ENCODE data around the gene TRMT61A.

The TRMT61A gene

GRCh38 chr14:103574707-103575285 lies 45.8 kb downstream of the TRMT61A start:
- Histone ChIP-seq H3K4me1 (ENCODE audit: insufficient read depth, low read length) (peaks cover 13% of the 10 kb centered on the region), H3K4me3 (ENCODE audit: low read length) (no peak overlapping the region), H2AFZ (ENCODE audit: low read depth, low read length) (no peak overlapping the region), H3K9me3 (ENCODE audit: low read length) (no peaks in the 10 kb centered on the region), H3K36me3 (ENCODE audit: insufficient read depth, low read length) (peaks cover 46% of the 10 kb centered on the region), H3K27me3 (ENCODE audit: insufficient read depth, low read length) (no peaks in the 10 kb centered on the region)

DNA sequence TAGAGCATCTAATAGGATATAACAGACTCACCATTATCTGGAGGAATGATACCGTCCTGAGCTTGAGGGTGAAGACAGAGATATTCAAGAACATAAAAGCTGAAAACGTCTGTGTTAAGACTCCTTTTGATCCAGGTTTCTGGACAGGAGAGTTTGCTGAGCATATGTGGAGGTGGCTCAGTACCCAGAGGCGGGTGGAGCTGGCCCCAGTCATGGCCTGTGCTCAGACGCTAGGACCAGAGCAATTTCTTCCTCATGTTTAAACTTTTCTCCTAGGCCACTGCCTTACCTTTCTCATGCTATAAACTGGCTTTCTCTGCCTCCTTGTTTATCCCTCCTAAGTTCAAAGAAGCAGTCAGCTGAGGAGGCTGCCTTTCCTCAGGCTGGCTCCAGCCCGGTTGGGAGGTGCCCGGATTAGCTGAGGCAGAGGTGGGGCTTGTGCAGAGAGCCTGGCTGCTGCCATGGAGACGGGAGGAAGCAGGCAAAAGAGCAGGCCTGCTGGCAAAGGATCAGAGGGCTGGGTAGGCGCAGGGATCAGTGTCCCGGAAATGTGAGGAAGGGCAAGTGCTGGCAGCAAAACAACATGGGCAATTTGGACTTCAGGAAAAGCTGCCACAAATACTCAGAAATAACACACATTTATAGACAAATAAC lies 47.5 kb downstream of the TRMT61A start:
- Histone ChIP-seq H3K36me3 (ENCODE audit: insufficient read depth, low read length) (peaks cover 53% of the 10 kb centered on the region), H3K9me3 (ENCODE audit: low read length) (no peaks in the 10 kb centered on the region), H3K4me3 (ENCODE audit: low read length) (no peak overlapping the region), H3K27me3 (ENCODE audit: insufficient read depth, low read length) (no peaks in the 10 kb centered on the region), H2AFZ (ENCODE audit: low read depth, low read length) (no peak overlapping the region), H3K4me1 (ENCODE audit: insufficient read depth, low read length) (peaks cover 13% of the 10 kb centered on the region)

GRCh38 chr14:103578401-103579075 lies 49.5 kb downstream of the TRMT61A start:
- Histone ChIP-seq H3K4me3 (ENCODE audit: low read length) (no peak overlapping the region), H3K27me3 (ENCODE audit: insufficient read depth, low read length) (no peaks in the 10 kb centered on the region), H3K4me1 (ENCODE audit: insufficient read depth, low read length) (peaks cover 13% of the 10 kb centered on the region), H2AFZ (ENCODE audit: low read depth, low read length) (no peak overlapping the region), H3K9me3 (ENCODE audit: low read length) (peaks cover 3% of the 10 kb centered on the region), H3K36me3 (ENCODE audit: insufficient read depth, low read length) (peaks cover 59% of the 10 kb centered on the region)

GRCh38 chr14:103581206-103581605 lies 52.2 kb downstream of the TRMT61A start:
- Histone ChIP-seq H3K4me1 (ENCODE audit: insufficient read depth, low read length) (peaks cover 11% of the 10 kb centered on the region), H2AFZ (ENCODE audit: low read depth, low read length) (no peak overlapping the region), H3K9me3 (ENCODE audit: low read length) (peaks cover 3% of the 10 kb centered on the region), H3K27me3 (ENCODE audit: insufficient read depth, low read length) (no peaks in the 10 kb centered on the region), H3K36me3 (ENCODE audit: insufficient read depth, low read length) (peaks cover 43% of the 10 kb centered on the region), H3K4me3 (ENCODE audit: low read length) (no peak overlapping the region)

DNA sequence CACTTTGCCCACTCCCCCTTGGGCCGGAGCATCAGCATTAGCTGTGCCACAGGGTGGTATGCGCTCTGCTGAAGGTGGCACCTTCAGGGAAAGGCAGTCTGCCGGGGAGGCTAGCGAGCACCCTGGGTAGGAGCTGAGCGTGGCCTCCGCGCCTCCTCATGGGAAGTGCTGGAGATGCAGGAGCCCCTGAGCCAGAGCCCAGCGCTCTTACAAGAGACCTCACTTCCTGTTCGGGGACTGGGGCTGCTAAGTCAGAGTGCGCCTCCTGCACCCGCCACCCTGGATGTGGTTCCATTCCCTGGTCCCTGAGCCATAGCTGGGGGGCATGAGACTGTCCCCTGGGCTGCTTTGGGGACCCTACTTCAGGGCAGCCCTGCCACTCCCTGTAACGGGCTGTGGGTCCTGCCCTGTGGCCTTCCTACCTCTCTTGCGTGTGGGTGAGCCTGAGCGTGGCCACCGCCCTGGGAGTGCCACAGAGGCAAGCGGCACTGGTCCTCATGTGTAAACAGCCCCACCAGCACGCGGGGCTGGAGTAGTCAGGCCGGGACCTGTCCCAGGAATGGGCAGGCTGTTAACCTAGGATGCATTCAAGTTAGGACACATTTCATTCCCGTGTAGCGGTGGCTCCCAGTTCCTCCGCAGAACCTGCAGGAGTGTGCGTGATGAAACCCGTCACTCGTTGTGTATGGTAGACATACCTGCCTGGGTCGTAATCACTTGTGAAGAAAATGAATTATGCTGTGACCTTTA lies 53.1 kb downstream of the TRMT61A start:
- no peak overlapping the region for H3K4me3 ChIP-seq (ENCODE audit: low read length)
- no peaks in the 10 kb centered on the region for H3K27me3 ChIP-seq (ENCODE audit: insufficient read depth, low read length)
- peaks cover 3% of the 10 kb centered on the region for H3K9me3 ChIP-seq (ENCODE audit: low read length)
- H3K36me3 ChIP-seq (ENCODE audit: insufficient read depth, low read length) = peaks cover 46% of the 10 kb centered on the region
- H3K4me1 ChIP-seq (ENCODE audit: insufficient read depth, low read length) = peaks cover 2% of the 10 kb centered on the region
- no peak overlapping the region for H2AFZ ChIP-seq (ENCODE audit: low read depth, low read length)

DNA sequence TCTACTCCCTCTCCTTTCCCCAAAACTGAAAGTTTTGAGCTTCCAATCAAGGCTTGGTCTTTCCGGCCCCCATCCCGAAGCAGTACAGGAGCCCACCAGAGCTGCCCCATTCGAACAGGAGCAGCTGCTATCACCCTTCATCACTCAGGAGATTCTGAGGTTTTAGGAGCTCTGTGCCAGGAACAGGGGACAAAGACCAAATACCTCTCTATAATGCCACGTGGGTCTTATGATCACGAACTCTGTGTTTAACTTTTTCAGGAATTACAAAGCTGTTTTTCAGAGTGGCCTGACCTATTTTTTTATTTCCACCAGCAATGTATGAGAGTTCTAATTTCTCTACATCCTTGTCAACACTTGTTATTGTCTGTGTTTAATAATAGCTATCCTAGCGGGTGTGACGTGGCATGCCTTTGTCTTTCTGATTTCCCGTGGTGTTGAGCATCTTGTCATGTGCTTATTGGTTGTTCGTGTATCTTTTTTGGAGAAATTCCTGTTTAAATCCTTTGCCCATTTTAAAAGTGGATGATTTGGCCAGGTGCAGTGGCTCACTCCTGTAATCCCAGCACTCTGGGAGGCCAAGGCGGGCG lies 55.4 kb downstream of the TRMT61A start:
- no peaks in the 10 kb centered on the region for H3K4me1 ChIP-seq (ENCODE audit: insufficient read depth, low read length)
- no peaks in the 10 kb centered on the region for H3K27me3 ChIP-seq (ENCODE audit: insufficient read depth, low read length)
- H3K4me3 ChIP-seq (ENCODE audit: low read length) = no peak overlapping the region
- H3K36me3 ChIP-seq (ENCODE audit: insufficient read depth, low read length) = peaks cover 41% of the 10 kb centered on the region
- peaks cover 3% of the 10 kb centered on the region for H3K9me3 ChIP-seq (ENCODE audit: low read length)
- H2AFZ ChIP-seq (ENCODE audit: low read depth, low read length) = no peak overlapping the region

Data from neuron (in vitro differentiated cells).